ENCODE measurements around the gene PLTP. TPM values are rescaled to one million over a fixed set of nuclear protein-coding genes. Genes with fewer than 3 reads are reported as not detected.
"Not testable (repeated sequence)": the region's sequence is repeated elsewhere in the genome, so short reads cannot be mapped to it uniquely, and the experiment has no call there.

PLTP gene, protein sequence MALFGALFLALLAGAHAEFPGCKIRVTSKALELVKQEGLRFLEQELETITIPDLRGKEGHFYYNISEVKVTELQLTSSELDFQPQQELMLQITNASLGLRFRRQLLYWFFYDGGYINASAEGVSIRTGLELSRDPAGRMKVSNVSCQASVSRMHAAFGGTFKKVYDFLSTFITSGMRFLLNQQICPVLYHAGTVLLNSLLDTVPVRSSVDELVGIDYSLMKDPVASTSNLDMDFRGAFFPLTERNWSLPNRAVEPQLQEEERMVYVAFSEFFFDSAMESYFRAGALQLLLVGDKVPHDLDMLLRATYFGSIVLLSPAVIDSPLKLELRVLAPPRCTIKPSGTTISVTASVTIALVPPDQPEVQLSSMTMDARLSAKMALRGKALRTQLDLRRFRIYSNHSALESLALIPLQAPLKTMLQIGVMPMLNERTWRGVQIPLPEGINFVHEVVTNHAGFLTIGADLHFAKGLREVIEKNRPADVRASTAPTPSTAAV
- total RNA-seq, result 19.2 TPM

DNA sequence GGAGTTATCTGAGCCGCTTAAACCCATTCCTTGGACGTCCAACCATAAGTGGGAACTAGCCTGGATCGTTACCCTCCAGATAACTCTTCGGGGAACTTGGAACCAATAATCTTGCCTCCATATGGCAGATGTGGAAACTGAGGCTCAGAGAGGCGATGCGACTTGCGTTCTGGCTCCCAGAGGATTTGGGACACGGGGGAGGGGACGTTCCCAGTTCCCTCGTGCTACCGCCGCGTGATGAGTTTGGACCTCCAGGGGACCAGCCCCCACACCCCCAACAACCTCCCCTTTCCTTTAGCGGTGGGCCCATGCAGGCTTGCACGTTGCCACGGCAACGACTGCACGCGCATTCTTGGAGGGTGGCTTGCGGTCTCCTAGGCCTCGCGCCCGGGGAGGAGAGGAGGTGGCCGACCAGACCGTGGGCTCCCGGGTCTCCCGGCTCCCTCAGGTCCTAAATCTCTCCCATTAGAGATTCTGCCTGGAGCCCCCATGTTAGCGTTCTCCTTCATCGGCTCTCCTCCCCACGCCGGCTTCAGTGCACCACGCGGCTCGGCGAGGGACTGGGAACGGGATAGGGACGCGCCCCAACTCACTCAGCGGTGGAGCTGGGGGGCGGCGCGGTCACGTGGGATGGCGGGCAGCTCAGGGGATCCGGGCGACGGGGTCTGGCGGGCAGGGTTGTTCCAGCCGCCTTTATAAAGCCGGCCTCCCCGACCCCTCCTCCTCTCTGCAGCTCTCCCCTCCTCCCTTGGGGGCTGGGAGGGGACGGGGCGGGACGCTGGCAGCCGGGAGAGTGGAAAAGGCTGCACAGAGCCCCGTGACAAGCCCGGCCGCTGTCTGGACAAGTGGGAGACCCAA lies at the start of gene PLTP:
Gene PLTP, minus strand, starts transcription at position 670 of the 858 bp plus-strand sequence. CDS start 703 bp downstream, outside the sequence.
- FAIRE-seq (no peak), DNase-seq (ENCODE audit: low spot score in 2 of 2) (peak; percentile 50 to 65)

DNA sequence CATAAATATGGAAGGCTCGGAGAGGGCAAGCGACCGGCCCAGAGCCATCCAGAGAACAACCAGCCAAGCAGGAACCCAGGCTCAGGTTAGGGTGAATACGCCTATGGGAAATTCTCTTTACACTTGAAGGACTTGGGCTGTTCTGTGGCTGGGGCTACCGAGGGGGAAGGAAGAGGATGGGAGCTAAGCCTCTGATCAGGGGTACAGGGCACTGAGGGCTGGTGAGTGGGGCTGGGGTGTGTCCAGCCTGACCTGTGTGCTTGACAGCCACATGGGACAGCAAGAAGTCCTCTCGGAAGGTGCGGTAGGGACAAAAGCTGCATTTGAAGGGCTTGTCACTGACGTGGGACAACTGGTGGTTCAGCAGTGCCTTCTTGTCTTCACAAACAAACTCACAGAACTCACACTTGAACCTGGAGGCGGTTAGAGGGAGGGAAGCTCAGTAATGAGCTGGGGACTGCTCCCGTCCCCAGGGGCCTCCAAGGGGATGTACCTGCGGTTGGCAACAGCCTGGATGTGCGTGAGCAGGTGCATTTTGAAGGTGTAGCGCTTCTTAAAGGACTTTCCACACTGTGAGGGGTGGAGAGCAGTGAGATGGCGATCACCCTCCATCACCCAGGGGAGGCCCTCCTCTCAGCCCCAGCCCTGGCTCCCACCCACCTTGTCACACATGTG lies 48.1 kb upstream of the PLTP start:
- FAIRE-seq (no peak), DNase-seq (ENCODE audit: low spot score in 2 of 2) (no peak)

- DNase-seq (ENCODE audit: low spot score in 2 of 2) (no peak), FAIRE-seq (no peak)
Observed at GRCh38 chr20:45959126-45959525, 47.2 kb upstream of the PLTP start.

GRCh38 chr20:45958593-45958992 lies 46.6 kb upstream of the PLTP start:
- FAIRE-seq (no peak), DNase-seq (ENCODE audit: low spot score in 2 of 2) (no peak)

DNA sequence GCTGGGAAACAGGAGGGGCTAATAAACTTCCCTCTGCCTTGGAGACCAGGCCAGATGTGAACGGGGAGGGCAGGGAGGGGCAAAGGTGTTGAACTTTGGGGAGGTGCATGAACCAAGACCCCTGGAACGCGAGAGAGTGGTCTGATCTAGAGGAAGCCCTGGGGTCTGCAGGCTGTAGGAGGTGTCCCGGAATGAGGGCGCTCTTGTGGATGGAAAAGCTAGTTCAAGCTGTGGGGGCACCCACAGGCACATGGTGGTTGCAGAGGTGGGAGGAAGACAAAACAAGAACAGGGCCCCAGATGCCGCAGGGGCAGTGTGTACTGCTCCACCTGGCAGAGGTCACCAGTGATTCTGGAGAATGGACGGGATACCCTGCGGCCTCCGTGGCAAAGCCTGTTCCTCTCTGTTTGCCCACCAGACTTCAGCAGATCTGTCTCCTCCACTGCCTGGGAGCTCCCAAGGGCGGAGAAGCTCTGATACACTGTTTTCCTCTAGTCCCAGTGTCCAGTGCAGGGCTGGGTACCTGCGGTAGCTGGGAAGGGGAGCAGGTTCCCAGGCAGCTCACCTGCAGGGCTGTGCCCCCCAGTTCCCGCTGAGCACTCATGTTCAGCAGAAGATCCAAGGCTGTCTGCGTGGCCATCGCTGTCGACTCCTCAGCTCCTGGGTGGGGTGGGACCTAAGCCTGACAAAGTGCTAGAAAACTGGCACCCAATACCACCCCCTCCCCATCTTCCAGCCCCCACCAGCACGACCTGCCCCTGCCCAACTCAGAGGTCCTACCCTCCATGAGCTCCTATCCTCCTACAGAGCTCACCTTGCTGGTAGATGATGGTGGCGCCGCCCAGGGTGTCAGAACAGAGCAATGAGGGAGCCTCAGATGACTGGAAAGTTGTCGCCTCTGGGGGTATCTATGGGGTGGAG lies 45.3 kb upstream of the PLTP start:
- DNase-seq (ENCODE audit: low spot score in 2 of 2) (no peak), FAIRE-seq (no peak)

DNA sequence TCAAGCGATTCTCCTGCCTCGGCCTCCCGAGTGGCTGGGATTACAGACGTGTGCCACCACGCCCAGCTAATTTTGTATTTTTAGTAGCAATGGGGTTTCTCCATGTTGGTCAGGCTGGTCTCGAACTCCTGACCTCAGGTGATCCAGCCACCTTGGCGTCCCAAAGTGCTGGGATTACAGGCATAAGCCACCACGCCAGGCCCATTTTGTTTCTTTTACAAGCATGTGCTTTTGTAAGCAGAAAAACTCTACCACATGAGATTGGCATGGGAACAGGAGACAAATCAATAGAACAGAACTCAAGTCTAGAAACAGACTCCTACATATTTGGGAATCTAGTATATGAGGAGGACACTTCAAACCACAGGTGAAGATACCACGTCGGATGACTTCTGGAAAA lies 44.4 kb upstream of the PLTP start:
- not testable (repeated sequence) for FAIRE-seq; DNase-seq (ENCODE audit: low spot score in 2 of 2)

- DNase-seq (ENCODE audit: low spot score in 2 of 2) (no peak), FAIRE-seq (no peak)
Observed at GRCh38 chr20:45953672-45954071, 41.7 kb upstream of the PLTP start.

- DNase-seq (ENCODE audit: low spot score in 2 of 2) (no peak), FAIRE-seq (no peak)
Observed at GRCh38 chr20:45952861-45953260, 40.9 kb upstream of the PLTP start.

GRCh38 chr20:45951925-45952834 lies 40.2 kb upstream of the PLTP start:
- FAIRE-seq (no peak), DNase-seq (ENCODE audit: low spot score in 2 of 2) (no peak)

DNA sequence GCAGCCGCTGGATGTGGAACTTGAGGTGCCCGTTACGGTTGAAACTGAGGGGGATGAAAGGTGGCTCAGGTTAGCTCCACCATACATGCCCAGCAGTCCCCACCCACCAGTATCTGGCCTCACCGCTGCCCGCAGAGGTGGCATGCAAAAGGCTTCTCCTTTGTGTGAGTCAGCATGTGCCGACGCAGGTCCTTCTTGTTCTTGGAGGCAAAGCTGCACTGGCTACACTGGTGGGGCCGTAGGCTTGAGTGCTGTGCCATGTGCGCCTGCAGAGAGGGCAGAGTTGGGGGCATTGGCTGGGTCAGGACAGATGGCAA lies 38.3 kb upstream of the PLTP start:
- no peak for FAIRE-seq
- DNase-seq (ENCODE audit: low spot score in 2 of 2), result no peak

DNA sequence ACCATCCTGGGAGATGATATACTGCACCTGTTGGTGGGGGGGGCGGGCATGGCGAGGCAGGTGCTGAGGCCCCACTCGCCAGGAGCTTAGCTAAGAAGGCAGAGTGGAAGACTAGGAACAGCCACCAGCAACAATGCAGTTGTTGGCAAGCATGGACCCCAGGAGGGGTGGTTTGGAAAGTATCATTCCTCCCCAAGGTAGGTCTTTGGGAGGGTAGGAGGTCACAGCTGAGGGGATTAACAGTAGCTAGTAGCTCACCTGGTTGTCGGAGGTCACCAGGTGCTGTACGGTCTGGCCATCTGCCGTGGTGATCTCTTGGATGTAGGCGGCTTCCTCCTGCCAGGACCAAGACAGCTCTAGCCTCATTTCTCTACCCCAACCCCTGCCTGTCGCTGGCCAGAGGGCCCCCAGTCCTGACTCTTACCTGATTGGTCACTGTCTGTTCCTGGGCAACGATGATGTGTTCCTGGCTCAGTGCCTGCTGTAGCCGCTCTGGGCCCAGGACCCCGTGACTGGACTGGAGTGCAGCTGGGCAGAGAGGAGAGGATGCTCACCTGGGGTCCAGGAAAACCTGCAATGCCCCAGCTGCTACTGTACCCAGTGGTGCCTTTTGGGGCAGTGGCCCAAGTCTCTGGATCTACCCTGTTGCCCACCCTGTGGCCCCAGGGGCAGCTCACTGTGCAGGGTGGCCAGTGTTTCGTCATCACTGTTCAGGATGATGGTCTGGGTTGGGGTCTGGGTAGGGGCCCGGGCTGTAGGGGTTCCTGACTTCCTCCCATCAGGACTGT lies 37.8 kb upstream of the PLTP start:
- DNase-seq (ENCODE audit: low spot score in 2 of 2), result no peak

GRCh38 chr20:45948742-45949541 lies 37.0 kb upstream of the PLTP start:
- no peak for FAIRE-seq

More for the DNA sequence above, 37.8 kb upstream of the PLTP start:
- FAIRE-seq, result no peak

DNA sequence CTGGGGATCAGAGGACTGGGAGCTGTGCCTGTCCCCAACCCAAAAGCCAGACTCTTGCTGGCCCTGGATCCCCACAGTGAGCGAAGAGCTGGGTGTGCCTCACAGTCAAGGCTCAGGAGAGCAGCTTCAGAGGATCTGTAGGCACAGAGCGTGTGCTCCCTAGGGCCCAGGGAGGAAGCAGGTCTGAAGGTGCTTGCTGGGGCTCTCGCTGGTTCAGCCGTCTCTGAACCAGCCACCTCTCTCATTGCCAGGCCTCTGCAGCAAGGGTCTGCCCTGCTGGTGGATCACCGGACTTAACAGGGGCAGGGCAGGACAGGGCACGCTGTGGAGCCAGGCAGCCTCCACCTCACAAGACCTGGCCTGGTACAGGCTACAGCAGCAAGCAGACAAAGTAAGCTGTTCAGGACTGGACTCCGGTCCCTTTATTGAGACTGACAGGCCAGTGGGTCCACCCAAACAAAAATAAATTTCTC lies 36.3 kb upstream of the PLTP start:
- no peak for DNase-seq (ENCODE audit: low spot score in 2 of 2)
- FAIRE-seq, result no peak

More at GRCh38 chr20:45948742-45949541, 37.0 kb upstream of the PLTP start:
- no peak for DNase-seq (ENCODE audit: low spot score in 2 of 2)

DNA sequence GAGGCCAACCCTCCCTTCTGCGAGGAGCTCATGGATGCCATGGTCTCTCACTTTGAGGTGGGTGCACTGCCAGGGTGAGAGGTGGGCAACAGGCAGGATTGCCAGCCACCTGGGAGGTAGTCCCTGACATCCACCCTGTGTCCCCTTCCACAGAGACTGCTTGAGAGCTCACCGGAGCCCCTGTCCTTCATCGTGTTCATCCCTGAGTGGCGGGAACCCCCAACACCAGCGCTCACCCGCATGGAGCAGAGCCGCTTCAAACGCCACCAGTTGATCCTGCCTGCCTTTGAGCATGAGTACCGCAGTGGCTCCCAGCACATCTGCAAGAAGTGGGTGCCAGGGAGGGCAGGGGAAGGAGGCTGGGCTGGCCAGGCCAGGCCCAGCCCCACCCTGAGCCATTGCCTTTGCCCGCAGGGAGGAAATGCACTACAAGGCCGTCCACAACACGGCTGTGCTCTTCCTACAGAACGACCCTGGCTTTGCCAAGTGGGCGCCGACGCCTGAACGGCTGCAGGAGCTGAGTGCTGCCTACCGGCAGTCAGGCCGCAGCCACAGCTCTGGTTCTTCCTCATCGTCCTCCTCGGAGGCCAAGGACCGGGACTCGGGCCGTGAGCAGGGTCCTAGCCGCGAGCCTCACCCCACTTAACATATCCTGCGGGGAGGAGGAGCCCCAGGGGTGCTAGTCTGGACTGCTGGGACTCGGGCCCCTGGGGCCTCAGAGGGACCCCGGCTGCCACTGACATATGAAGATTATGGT lies 35.3 kb upstream of the PLTP start:
- DNase-seq (ENCODE audit: low spot score in 2 of 2), result no peak
- no peak for FAIRE-seq

DNA sequence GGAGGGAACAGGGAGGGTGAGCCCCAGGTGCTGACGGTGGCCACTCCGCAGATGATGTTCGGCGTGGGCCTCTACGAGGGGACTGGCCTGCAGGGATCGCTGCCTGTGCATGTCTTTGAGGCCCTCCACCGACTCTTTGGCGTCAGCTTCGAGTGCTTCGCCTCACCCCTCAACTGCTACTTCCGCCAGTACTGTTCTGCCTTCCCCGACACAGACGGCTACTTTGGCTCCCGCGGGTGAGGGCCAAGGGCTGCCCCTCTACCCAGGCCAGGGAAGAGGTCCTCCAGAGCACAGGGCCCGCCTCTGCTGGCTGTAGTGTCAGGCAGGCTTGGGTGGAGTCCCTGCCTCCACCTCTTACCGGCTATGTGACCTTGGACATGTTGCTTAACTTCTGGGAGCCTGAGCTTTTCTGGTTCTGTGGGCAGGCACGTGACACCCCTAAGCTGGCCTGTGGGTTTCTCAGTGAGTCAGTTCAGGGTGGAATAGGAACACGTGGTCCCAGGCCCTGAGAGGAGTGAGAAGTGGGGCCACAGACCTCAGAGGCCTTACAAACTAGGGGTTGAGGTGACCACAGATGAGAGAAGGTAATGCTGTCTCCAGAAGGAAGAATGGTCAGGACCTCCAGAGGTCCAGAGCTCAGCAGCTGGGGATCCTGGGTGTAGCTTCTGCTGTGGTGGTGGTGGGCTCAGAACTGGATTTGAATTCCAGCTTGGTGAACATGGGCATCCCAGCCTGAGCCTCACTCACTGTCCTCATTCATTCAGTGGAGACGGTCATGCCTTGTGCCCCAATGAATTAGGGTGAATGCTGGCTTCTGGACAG lies 34.4 kb upstream of the PLTP start:
- FAIRE-seq (no peak), DNase-seq (ENCODE audit: low spot score in 2 of 2) (no peak)
